ENCODE data around the gene ZNF236. TPM values are rescaled to one million over a fixed set of nuclear protein-coding genes. Genes with fewer than 3 reads are reported as not detected.

The ZNF236 gene
- total and polyA plus RNA-seq, 8 donors = 1.8 to 31.7 (median 6.6) TPM

DNA sequence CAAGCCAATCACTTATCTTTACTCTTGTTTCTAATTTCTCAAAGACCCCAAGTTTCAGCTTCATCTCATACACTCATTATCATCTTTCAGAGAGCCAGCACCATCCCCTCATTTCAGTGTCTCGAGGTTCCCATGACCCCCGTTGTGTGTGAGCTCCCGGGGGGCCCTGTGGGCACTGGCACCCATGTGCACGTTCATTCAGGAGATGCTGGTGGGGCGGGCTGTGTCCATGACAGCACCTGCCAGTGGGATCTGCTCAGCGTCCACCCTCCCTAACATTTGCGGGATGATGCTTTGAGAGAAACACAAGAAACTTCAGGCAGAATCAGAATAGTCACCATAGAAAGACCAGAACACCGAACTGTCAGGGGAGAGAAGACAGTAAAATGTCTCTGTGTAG, 189.8 kb downstream of the ZNF236 start:
- no peaks in the 10 kb centered on the region for H3K9me3 ChIP-seq
- no peak overlapping the region for H3K4me3 ChIP-seq
- H3K27ac ChIP-seq = no peak overlapping the region
- TF ChIP-seq, protein P1, sequence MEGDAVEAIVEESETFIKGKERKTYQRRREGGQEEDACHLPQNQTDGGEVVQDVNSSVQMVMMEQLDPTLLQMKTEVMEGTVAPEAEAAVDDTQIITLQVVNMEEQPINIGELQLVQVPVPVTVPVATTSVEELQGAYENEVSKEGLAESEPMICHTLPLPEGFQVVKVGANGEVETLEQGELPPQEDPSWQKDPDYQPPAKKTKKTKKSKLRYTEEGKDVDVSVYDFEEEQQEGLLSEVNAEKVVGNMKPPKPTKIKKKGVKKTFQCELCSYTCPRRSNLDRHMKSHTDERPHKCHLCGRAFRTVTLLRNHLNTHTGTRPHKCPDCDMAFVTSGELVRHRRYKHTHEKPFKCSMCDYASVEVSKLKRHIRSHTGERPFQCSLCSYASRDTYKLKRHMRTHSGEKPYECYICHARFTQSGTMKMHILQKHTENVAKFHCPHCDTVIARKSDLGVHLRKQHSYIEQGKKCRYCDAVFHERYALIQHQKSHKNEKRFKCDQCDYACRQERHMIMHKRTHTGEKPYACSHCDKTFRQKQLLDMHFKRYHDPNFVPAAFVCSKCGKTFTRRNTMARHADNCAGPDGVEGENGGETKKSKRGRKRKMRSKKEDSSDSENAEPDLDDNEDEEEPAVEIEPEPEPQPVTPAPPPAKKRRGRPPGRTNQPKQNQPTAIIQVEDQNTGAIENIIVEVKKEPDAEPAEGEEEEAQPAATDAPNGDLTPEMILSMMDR (IDR thresholded peaks at IDR 0.05) = no peak
- no peak for TF ChIP-seq EP300 (IDR thresholded peaks at IDR 0.05)
- TF ChIP-seq POLR2A (IDR thresholded peaks at IDR 0.05) = no peak
- TF ChIP-seq POLR2AphosphoS5 (IDR thresholded peaks at IDR 0.05) = no peak
- H3K4me1 ChIP-seq = peaks cover 0 to 32% (median 9%) of the 10 kb centered on the region in 4 donors
- DNase-seq = no peak
- no peaks in the 10 kb centered on the region for H3K27me3 ChIP-seq
- H3K36me3 ChIP-seq = peaks cover 9 to 57% (median 41%) of the 10 kb centered on the region in 4 donors
- intact Hi-C loops (cut with DNase I; ENCODE audit: low total_unique reads) = no loop called here
- 84 to 96% (median 92%) methylated on average over 8 of the region's 8 CpGs for WGBS, 5 donors

DNA sequence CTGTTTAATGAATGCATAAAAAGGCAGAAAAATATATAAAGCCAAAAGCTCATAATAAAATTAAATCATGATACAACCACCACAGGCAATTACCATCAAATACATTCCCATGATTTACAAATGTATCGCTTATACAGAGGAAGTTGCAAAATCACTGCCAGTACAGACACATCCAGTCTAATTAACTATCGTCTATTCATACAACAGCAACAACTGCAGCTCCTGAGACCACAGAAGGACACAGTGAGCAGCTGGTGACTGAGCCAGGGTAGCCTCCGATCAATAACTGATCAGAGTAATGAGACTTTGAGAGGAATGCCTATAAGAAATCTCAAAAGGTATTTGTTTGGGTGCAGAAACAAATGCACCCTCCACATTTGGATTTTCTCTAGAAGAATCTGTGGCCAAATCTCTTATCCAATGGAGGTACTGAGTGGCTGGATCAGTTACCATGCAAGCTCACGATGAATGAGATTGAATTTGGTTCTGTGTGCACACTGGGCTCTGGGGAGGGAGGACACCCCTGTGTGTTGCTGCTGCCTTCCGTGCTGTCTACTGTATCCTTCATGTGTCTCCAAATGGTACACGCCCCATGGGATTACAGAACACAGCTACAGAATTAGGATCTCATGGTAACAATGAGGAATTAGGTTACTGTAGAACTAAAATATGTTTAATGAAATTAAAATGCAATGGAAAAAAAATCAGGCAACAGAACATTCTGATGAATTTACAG, 190.6 kb downstream of the ZNF236 start:
- intact Hi-C loops (cut with DNase I; ENCODE audit: low total_unique reads) = no loop called here
- DNase-seq = no peak
- Histone ChIP-seq H3K36me3 (peaks cover 10 to 60% (median 43%) of the 10 kb centered on the region in 4 donors), H3K4me3 (no peak overlapping the region), H3K27me3 (no peaks in the 10 kb centered on the region), H3K4me1 (peaks cover 0 to 24% (median 9%) of the 10 kb centered on the region in 4 donors), H3K27ac (no peak overlapping the region), H3K9me3 (no peaks in the 10 kb centered on the region)
- TF ChIP-seq POLR2AphosphoS5 (IDR thresholded peaks at IDR 0.05) = no peak
- TF ChIP-seq, protein P1 (IDR thresholded peaks at IDR 0.05) = no peak
- no peak for TF ChIP-seq POLR2A (IDR thresholded peaks at IDR 0.05)
- TF ChIP-seq EP300 (IDR thresholded peaks at IDR 0.05) = no peak
- 78 to 91% (median 90%) methylated on average over 6 of the region's 6 CpGs for WGBS, 5 donors

DNA sequence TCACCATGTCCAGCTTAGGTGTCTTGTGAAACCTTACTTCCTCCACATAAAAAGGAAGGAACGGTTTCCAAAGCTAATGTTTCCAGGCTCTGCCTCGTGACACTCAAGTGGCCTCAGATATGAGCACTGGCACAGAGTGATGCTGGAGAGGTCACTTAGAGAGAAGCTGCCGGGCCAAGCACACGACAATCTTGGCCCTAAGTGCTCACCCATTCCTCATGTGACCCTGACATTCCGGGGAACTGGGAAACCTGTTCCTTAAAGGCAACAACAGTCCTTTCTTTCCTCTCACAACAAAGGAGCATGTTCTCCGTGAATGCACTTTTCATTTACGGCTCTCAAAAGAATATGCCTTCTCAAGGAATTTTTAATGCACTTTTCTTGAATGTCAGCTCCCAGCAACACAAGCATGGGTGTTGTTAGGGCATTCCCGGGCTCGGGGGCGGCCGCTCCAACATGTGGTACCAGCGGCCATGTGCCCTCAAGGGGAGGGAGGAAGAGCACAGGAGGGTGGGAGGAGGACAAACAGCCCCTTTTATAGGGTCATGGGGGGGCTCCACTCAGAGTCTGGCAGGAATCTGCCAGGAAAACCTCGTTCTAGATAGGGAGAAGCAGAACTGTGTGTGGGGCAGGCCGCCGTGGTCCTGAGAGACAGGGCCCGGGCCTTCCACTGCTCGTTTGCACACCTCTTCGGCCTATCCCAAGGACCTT, 191.6 kb downstream of the ZNF236 start:
- Histone ChIP-seq H3K36me3 (peaks cover 10 to 53% (median 38%) of the 10 kb centered on the region in 4 donors), H3K27me3 (no peaks in the 10 kb centered on the region), H3K9me3 (no peaks in the 10 kb centered on the region), H3K4me1 (peaks cover 0 to 24% (median 9%) of the 10 kb centered on the region in 4 donors), H3K4me3 (no peak overlapping the region), H3K27ac (peak overlapping the region in 3 of 5 donors; percentile 7 to 65 (median 63))
- TF ChIP-seq EP300 (IDR thresholded peaks at IDR 0.05) (no peak), POLR2AphosphoS5 (IDR thresholded peaks at IDR 0.05) (no peak), POLR2A (IDR thresholded peaks at IDR 0.05) (no peak)
- TF ChIP-seq, protein P1 (IDR thresholded peaks at IDR 0.05) = no peak
- WGBS, 5 donors = 71 to 77% (median 74%) methylated on average over 18 of the region's 18 CpGs
- no peak for DNase-seq
- intact Hi-C loops (cut with DNase I; ENCODE audit: low total_unique reads) = no loop called here

DNA sequence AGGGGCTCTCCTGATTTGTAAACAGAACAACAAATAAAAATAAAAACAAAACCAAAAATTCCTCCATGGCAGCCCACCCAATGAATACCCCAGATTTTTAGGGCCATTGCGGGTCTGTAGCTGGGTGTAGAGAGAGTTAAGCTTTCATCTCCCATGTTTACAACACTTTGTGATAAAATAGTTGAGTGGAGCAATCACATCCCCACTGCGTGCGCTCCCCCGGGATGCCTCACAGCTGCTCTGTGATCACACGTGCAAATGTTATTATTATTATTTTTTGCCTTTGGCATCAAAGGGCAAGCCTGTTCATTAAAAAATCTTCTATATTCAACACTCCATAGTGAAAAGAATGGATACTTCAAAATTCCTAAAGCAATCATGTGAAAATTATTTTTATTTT, 192.2 kb downstream of the ZNF236 start:
- WGBS, 5 donors = 71 to 88% (median 88%) methylated on average over 5 of the region's 5 CpGs
- intact Hi-C loops (cut with DNase I; ENCODE audit: low total_unique reads) = no loop called here
- Histone ChIP-seq H3K4me1 (peaks cover 0 to 24% (median 9%) of the 10 kb centered on the region in 4 donors), H3K9me3 (no peaks in the 10 kb centered on the region), H3K27me3 (no peaks in the 10 kb centered on the region), H3K27ac (peak overlapping the region in 3 of 5 donors; percentile 7 to 65 (median 63)), H3K36me3 (peaks cover 10 to 52% (median 34%) of the 10 kb centered on the region in 4 donors), H3K4me3 (no peak overlapping the region)
- no peak for DNase-seq
- TF ChIP-seq POLR2A (IDR thresholded peaks at IDR 0.05) = no peak
- TF ChIP-seq EP300 (IDR thresholded peaks at IDR 0.05) = no peak
- no peak for TF ChIP-seq POLR2AphosphoS5 (IDR thresholded peaks at IDR 0.05)
- TF ChIP-seq, protein P1 (IDR thresholded peaks at IDR 0.05) = no peak

Measured in stomach (tissue), 9 donors.